ENCODE measurements around the gene DOCK1.

DNA sequence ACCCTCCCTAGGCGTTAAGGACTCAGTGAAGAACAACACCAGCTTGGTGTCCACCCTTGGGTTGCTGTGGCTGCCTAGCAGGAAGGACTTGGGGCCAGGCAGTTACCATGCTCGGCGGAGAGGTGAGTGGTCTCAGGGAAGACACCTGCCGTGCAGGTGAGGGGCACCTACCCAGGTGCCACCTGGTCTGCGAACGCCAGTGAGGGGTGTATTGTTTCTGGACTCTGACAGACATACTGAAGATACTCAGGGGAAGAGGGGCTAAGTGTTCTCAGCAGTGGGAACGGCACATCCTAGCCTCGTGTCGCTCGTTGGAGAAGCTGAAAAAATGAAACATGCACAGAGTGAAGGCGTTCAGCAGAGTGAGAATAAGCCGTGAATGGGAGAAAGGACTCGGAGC is 22.6 kb downstream of the DOCK1 start:
- TF ChIP-seq POLR2A (IDR thresholded peaks at IDR 0.05) (no peak), CTCF (IDR thresholded peaks at IDR 0.05) (no peak)
